Medulla oblongata (tissue), 1 donor: ENCODE data around the gene IRF2BP1.
A peak's percentile ranks its signal among the peaks of the same experiment; 100 is the strongest.

Source experiments
- DNase-seq: peaks from one replicate; pipeline ENCODE4 v3.0.0-alpha.2; 2015; ENCODE audit errors: extremely low spot score

Gene IRF2BP1

GRCh38 chr19:45860359-45861259, 25.3 kb downstream of the IRF2BP1 start:
- no peak for DNase-seq

DNA sequence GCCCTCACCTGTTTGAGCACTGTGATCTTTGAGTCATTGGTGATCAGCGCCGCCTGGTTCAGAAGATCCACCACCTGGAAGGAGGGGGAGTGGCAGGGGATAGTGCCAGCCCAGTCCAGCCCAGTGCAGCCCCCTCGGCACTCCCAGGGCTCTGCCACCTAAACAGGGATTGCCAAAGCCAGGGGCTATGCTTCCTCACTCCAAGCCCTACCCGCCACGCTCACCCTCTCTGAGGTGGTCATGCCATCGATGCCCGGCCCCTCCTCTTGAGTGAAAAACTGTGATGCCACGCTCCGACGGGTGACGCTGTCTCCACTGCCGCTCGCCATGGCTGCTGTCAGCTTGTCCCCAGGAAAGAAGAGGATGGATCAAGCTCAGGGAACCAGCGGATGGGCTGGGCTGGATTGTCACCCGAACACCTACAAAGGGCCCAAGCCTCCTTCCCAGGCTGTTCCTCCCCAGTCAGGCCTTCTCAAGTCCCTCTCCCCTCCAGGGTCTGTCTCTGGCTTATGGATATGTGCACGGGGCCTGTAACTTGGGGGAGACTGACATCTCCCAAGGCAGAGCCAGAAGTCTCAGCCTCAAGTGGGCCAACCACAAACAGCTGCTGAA, 31.7 kb downstream of the IRF2BP1 start:
- no peak for DNase-seq

DNA sequence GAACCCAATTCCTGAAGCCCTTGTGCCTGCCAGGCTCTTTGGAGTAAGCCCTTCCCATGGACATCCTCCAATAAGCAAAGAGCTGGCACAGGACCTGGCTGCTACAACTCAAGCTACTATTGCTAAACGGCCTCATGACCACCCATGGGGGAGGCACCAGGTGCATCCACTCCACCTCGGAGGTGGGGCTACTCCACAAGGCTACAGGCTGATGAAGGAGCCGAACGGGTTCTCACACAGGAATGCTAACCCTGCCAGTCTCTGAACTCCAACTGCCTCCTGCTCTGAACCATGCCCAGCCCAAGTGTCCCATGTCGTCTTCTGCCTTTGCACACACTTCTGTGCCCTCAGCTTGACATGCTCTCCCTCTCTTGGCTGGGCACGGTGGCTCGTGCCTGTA, 33.0 kb downstream of the IRF2BP1 start:
- peak; percentile 15 for DNase-seq

GRCh38 chr19:45852145-45852750, 33.7 kb downstream of the IRF2BP1 start:
- no peak for DNase-seq

DNA sequence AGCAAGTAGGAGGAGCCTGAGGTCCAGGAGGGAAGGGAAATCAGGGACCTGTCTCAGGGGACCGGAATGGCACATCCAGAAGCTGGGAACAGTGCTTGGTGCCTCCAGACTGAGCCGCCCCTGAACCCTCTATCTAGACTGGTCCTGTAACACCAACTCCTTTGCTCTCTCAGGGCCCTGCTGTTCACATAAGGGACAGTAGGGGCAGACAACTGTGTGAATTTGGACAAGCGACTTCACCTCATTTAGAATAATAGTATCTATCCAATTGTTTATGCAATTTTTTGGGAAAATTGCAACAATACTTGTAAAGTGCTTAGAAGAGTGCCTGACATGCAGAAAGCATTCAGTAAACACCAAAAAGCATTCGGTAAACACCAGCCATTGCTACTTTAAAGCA, 37.0 kb downstream of the IRF2BP1 start:
- no peak for DNase-seq

GRCh38 chr19:45847663-45848062, 38.3 kb downstream of the IRF2BP1 start:
- DNase-seq = no peak

DNA sequence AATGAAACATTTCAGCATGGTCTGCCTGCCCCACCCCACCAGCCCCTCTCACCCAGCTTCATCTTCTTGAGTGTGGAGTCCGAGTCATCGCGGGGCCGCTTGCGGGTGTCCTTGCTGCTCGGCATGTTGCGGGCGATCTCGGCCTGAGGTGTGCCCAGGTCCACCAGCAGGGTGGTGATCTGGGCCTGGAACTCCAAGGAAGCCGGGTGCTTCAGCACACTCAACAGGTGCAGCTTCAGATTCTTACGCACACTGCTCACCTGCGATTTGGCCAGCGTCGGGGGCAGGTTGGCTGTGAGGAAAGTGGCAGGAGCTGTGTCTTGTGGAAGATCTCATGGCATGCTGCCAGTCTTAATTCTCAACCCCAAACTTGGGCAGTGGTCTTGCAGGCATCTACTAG, 43.7 kb downstream of the IRF2BP1 start:
- no peak for DNase-seq

GRCh38 chr19:45834970-45835369, 51.0 kb downstream of the IRF2BP1 start:
- no peak for DNase-seq
